HG02588 (cell line): ENCODE data around the gene EVPLL.
A peak's percentile ranks its signal among the peaks of the same experiment; 100 is the strongest.
"Not testable (repeated sequence)": the region's sequence is repeated elsewhere in the genome, so short reads cannot be mapped to it uniquely, and the experiment has no call there.

Experiments
- ATAC-seq: cut with Tn5 transposase; IDR thresholded peaks from one replicate; pipeline ENCODE4 v1.9.1; 2021; ENCODE audit warnings: mild to moderate bottlenecking, moderate library complexity; ENCODE audit not compliant: unreplicated experiment

EVPLL gene

DNA sequence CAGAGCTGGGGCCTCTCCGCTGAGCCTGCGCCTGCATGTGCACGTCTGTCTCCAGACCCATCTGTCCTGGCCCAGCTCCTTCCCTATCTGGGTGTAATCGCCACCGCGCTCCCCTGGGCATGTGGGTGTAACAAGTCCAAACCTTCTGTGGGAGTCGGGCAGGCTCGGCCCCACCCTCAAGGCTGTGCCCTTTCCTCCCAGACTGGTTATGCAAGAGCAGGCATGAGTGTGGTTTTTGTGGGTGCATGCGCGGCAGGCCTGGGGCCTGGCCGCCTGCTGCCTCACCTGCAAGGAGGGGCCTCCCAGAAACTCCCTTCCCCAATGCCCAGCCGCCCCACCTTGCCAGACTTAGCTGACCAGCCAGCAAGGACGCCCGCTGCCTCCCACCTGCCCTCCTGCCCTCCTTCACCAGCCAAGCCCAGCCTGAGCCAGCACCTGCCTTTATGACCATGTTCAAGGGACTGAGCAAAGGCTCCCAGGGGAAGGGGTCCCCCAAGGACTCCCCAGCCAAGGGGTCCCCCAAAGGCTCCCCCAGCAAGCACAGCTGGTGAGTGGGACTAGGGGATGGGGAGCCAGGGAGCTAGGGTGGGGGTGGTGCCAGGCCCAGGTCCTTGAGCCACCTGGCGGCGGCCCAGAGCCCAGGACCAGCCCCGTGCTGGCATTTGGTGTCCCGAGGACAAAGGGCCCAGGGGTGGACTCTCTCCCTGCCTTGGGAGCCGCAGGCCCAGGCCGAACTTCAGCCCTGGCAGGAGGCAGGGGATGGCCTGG is at the start of gene EVPLL:
TSS of gene EVPLL (plus strand) at position 342 of the 768 bp plus-strand sequence. CDS start 3,160 bp downstream, outside the sequence.
- no peak for ATAC-seq

- no peak for ATAC-seq
Measured at GRCh38 chr17:18328643-18329204, 48.9 kb upstream of the EVPLL start.

GRCh38 chr17:18331879-18332278 is 45.7 kb upstream of the EVPLL start:
- ATAC-seq, result no peak

GRCh38 chr17:18332909-18333489 is 44.6 kb upstream of the EVPLL start:
- ATAC-seq, result no peak

GRCh38 chr17:18338158-18338557 is 39.4 kb upstream of the EVPLL start:
- not testable (repeated sequence) for ATAC-seq

DNA sequence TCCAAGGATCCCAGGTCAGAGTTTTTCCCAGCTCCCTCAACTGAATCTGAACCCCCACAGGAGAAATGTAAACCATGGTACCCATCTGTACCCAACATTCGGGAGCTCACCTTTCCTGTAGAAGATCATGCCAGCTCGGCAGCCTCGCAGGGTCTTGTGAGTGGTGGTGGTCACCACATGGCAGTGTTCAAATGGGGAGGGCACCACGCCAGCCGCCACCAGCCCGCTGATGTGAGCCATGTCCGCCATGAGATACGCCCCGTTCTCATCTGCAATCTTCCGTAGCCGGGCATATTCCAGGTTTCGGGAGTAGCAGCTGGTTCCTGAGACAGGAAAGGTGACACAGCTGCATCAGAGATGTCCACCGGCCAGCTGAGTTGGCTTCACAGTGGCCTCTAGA is 37.6 kb upstream of the EVPLL start:
- no peak for ATAC-seq

- ATAC-seq, result no peak
Measured at GRCh38 chr17:18344021-18344420, 33.6 kb upstream of the EVPLL start.

- ATAC-seq, result no peak
Measured at GRCh38 chr17:18353541-18353940, 24.0 kb upstream of the EVPLL start.

- ATAC-seq, result no peak
Measured at GRCh38 chr17:18356624-18357023, 21.0 kb upstream of the EVPLL start.

DNA sequence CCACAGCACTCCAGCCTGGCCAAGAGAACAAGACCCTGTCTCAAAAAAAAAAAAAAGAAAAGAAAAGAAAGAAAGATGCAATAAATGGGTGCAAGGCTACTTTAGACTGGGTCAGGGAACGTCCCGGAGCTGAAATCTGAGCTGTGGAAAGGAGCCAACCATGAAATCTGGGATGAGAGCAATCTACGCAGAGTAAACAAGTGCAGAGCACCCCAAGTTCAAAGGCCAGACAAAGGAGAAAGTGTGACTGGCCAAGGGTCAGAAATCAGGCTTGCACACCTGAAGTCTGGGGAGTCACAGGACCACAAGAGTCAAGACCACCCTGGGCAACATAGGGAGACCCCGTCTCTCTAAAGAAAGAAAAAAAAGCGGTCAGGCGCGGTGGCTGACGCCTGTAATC is 17.1 kb upstream of the EVPLL start:
- no peak for ATAC-seq

GRCh38 chr17:18361837-18362697 is 15.5 kb upstream of the EVPLL start:
- ATAC-seq, result no peak

GRCh38 chr17:18362698-18363100 is 14.9 kb upstream of the EVPLL start:
- no peak for ATAC-seq

- ATAC-seq, result peak; percentile 98
Measured at GRCh38 chr17:18363101-18364049, 14.2 kb upstream of the EVPLL start, which contains the start of gene SHMT1. SHMT1 (minus strand) TSS chr17:18363550; CDS start chr17:18355981, 7,569 bp downstream.

DNA sequence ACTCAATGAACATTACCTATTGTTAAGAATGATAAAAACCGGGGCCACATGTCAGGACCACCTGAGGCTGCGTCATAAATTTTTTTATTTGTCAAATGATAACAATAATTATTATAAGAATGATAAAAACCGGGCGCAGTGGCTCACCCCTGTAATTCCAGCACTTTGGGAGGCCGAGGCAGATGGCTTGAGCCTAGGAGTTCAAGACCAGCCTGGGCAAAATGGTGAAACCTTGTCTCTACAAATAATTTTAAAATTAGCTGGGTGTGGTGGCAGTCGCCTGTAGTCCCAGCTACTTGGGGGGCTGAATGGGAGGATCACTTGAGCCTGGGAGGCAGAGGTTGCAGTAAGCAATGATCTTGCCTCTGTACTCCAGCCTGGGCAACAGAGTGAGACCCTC is 13.4 kb upstream of the EVPLL start:
- ATAC-seq, result no peak

DNA sequence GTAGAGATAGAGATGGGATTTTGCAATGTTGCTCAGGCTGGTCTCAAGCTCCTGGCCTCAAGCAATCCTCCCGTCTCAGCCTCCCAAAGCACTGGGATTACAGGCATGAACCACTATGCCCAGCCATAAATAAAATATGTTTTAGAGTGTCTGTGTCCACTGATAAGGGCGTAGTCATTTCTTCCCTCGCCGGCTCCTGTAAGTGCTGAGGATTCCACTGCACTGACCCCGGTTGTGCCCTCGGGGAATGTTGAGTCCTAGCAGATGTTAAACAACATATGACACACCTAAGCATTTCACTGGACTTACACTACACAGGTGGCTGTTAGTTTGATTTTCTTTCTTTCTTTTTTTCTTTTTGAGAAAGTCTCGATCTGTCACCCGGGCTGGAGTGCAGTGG is 8.6 kb upstream of the EVPLL start:
- ATAC-seq, result no peak

DNA sequence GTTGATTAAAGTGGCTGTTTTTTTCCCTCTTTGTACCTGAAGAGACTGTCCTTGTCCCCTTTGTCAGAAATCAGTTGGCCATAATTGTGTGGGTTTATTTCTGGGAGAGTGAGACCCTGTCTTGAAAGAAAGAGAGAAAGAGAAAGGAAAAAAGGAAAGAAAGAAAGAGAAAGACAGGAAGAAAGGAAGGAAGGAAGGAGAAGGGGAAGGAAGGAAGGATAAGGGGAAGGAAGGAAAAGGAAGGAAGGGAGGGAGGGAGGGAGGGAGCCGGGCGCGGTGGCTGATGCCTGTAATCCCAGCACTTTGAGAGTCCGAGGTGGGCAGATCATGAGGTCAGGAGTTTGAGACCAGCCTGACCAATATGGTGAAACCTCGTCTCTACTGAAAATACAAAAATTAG is 6.8 kb upstream of the EVPLL start:
- no peak for ATAC-seq

DNA sequence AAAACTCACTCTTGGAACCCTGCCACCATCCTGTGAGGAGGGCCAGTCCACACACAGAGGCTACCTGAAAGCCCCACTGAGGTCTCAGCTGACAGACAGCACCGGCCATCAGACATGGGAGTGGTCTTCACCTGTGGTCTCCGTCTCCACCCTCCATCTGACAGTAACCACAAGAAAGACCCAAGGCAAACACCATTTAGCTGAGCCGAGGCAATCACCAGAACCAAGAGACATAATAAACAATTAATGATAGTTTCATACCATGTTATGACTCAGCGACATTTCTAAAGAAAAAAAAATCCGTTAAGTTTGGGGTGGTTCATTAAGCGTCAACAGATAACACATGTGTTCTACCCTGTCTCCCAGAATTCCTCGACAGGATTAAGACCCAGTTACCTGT is 6.1 kb upstream of the EVPLL start:
- no peak for ATAC-seq

- ATAC-seq, result not testable (repeated sequence)
Measured at GRCh38 chr17:18373181-18373580, 4.4 kb upstream of the EVPLL start.

DNA sequence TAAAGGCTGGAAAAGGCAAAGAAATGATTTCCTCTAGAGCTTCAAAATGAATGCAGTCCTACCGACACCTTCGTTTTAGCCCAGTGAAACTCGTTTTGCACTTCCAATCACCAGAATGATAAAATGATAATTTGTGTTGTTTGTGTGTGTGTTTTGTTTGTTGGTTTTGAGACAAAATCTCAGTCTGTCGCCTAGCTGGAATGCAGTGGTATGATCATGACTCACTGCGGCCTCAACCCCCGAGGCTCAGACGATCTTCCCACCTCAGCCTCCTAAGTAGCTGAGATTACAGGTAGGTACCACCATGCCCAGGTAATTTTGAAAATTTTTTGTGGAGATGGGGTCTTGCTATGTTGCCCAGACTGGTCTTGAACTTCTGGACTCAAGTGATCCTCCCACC is 3.4 kb upstream of the EVPLL start:
- no peak for ATAC-seq

GRCh38 chr17:18378205-18378505 is 577 bp downstream of the EVPLL start:
- ATAC-seq, result no peak
